AG10803 (cell line): ENCODE measurements around the gene TRPM3.

Source experiments
- DNase-seq: peaks from one replicate; pipeline ENCODE4 v3.0.0; 2010; ENCODE audit warnings: low read depth
- H3K4me3 ChIP-seq: 2 replicates; pipeline ENCODE4 v1.5.1; 2011; ENCODE audit warnings: mild to moderate bottlenecking, low read length, control low read depth
- TF ChIP-seq, protein P1 (sequence below): conservative IDR thresholded peaks from 2 replicates; pipeline ENCODE4 v1.5.1; 2011; ENCODE audit warnings: mild to moderate bottlenecking, low read length, control low read depth, inconsistent platforms

The TRPM3 gene

DNA sequence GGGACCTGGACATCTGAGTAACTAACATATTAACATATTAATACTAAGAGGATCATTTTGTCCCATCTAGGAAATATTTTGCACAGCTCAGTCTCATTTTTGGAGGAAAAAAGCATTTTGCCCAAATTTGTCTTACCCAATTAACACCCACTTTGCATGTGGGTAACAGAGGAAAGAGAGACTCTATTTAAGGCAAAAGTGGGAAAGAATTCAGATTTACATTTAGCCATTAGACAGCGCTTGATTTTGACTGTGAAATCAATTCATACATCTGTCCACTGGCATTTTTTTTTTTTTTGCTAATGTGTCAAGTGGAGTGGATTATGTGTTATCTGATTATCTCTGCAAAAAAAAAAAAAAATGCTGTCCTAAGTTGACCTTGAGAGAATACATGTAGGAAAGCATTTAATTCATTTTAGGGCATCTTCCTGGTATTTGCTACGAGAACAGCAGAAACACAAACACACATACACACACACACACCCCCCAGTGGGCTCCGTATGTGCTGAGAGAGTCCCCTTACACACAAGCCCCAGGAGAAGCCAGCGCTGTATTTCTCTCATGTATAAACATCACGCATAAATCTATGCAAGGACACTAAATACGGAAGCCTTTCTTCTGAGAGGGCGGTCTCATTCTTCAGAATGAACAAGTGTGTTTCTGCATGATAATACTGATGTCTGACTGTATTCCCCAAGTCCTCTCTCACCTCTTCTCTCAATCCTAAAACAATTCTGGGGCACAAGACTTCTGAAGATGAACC lies 505.0 kb downstream of the TRPM3 start:
- no peak overlapping the region for H3K4me3 ChIP-seq
- TF ChIP-seq, protein P1, sequence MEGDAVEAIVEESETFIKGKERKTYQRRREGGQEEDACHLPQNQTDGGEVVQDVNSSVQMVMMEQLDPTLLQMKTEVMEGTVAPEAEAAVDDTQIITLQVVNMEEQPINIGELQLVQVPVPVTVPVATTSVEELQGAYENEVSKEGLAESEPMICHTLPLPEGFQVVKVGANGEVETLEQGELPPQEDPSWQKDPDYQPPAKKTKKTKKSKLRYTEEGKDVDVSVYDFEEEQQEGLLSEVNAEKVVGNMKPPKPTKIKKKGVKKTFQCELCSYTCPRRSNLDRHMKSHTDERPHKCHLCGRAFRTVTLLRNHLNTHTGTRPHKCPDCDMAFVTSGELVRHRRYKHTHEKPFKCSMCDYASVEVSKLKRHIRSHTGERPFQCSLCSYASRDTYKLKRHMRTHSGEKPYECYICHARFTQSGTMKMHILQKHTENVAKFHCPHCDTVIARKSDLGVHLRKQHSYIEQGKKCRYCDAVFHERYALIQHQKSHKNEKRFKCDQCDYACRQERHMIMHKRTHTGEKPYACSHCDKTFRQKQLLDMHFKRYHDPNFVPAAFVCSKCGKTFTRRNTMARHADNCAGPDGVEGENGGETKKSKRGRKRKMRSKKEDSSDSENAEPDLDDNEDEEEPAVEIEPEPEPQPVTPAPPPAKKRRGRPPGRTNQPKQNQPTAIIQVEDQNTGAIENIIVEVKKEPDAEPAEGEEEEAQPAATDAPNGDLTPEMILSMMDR = no peak
- DNase-seq = no peak

DNA sequence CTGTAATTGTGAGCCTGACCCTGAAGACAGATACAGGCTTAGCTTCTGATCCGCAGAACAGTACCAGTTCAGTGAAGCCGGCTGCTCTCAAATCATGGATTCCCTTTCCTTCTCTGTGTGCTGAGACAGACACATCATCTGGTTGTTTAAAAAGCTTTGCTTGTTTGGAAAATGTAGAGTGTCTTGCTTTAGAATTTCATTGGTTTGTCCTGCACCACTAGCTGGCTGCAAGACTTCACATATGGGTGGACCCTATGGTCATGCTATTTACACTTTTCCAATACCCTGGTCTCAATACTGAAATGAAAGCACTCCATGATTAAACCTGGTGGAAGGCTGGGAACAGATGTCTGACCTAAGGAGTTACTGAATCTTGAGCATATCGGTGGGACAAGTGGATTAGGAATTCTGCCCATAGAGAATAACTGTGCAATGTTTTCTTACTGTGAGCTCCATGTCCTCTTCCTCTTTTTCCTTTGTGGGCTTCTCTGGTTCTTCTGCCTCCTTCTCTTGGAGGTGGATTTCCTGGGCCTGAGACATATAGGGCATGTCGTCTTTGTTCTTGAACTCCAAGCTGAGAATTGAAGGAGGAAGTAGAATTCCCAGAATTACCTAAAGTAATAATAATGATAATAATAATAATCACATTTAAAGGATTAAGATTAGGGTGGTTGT lies 505.8 kb downstream of the TRPM3 start:
- TF ChIP-seq, protein P1 = no peak
- DNase-seq = no peak
- no peak overlapping the region for H3K4me3 ChIP-seq

DNA sequence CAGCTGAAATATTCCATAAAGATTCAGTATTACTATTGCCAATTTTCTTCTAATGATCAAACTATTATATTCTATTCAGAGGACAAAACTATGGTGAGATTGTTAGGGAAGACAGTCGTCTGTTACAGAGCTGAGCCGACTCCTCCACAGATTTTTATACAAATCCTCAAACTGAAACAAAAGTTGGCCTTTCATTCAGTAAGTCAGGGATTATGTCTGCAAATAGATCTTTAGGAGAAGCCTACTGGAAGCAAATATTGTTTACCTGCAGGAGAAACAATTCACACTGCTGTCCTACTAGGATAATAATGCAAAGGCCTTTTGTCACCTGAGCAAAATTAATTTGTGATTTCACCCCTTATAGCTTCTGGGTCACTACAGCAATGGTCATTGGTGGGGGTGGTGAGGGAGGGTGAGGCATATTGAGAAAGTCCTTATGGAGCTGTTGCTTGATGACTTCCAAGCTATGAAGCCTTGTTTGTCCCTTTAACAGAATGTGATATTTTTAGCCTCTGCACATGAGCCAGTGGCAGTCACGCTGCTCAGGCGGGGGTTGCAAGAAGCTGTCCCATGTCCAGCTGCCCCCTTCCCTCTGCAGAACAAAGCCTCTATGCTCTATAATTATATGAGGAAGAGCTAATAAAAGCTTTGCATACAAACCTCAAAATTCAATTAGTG lies 506.5 kb downstream of the TRPM3 start:
- TF ChIP-seq, protein P1 = no peak
- no peak for DNase-seq
- no peak overlapping the region for H3K4me3 ChIP-seq

DNA sequence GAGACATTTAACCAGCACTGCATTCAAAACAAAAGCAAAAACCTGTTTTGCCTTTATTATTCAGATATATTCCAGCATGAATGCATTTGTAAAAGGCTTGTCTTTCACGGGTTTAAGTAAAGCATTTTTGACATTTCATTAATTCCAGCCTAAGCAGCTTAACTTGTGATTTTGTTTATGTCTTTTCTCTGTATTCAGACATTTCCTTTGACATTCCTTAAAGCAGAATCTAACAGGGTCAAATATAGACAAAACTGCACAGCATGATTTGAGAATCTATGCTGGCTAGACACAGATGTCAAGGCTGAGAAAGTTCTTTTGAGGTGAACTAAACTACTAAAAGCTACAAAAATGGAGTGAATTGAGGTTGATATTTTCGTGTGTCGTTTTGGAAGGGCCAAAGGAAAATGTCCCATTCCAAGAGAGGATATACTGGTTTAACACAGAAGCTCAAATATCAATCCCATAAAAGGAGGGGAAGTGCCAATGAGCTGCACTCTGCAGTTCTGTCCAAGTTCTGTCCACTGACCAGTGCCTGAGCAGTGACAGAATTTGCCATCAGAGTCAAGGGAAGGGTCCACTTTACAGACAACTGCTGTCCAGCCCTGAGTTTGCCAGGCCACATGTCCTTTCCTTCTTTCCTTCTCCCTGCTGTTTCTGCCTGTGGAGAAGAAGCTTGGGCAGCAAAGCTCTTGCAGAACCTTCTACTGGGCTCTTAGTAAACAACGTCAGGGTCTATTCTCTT lies 508.2 kb downstream of the TRPM3 start:
- TF ChIP-seq, protein P1 = no peak
- no peak for DNase-seq
- no peak overlapping the region for H3K4me3 ChIP-seq

DNA sequence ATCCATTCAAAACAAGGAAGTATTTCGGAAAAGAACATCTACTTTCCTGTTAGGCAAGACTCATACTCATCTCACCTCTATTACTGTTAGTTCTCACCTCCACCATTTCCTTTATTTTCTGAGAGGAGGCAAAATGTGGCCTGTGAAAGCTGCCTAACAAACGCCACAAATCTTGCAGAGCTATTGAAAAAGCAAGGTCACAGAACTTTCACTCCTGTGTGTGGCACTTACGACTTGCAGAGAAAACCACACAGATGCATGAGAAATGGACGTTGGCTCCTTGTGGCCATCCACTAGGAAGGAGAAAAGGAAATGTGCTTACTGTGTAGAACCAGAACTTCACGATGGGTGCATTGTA lies 511.2 kb downstream of the TRPM3 start:
- no peak for DNase-seq
- TF ChIP-seq, protein P1 = no peak
- H3K4me3 ChIP-seq = no peak overlapping the region

DNA sequence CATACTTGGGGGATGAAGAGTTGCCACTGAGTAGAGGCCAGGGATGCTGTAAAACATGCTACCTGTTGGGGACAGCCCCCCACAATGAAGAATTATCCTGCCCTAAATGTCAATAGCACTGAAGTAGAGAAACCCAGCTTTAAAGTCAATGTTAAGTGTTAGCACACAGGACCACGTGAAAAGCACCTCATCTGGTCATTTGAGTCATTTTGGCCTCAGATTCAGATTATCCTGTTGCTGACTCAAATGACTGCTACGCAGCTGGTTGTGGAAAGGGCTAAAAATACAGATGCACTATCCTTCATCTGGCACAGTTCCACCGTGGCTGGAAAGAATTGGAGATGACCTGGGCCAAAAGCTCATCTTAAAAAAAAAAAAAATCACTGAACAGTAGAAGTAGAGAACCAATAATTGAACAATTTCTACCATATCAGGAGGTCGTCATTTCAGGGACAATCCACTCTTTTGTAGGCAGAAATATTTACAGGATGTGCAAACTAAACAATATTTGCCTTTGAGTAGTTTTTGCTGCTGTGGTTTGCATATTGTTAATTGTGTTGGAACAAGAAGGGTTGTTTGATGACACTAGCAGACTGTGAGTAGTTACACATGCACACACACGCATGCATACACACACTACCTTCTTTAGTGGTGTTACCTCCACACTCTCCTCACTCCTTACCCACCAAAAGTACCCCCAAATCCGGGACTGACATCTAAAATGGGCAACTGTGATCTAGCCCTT lies 511.7 kb downstream of the TRPM3 start:
- peak; percentile 96 for DNase-seq
- TF ChIP-seq, protein P1 = no peak
- H3K4me3 ChIP-seq = no peak overlapping the region
